A204.1 (cell line): Measurements from ENCODE around the gene RASGRP2.

Experiments used
- FAIRE-seq: peaks from 2 replicates; lab custom pipeline; 2012; peaks lifted over from hg19 to GRCh38; lab: Jason Lieb, UNC

Gene RASGRP2

GRCh38 chr11:64743591-64744543, at the start of gene RASGRP2:
RASGRP2 (minus strand) TSS chr11:64744142; CDS start chr11:64742866, 1,276 bp downstream.
- no peak for FAIRE-seq

GRCh38 chr11:64792482-64792881, 48.5 kb upstream of the RASGRP2 start:
- no peak for FAIRE-seq

GRCh38 chr11:64791781-64792291, 47.9 kb upstream of the RASGRP2 start:
- FAIRE-seq, result no peak

GRCh38 chr11:64790205-64791095, 46.5 kb upstream of the RASGRP2 start:
- FAIRE-seq, result no peak

GRCh38 chr11:64789331-64790204, 45.6 kb upstream of the RASGRP2 start:
- FAIRE-seq, result no peak

GRCh38 chr11:64788321-64789215, 44.6 kb upstream of the RASGRP2 start:
- FAIRE-seq, result no peak

GRCh38 chr11:64787526-64788320, 43.8 kb upstream of the RASGRP2 start:
- no peak for FAIRE-seq

GRCh38 chr11:64786308-64786707, 42.4 kb upstream of the RASGRP2 start:
- no peak for FAIRE-seq

GRCh38 chr11:64784813-64785581, 41.1 kb upstream of the RASGRP2 start:
- FAIRE-seq, result no peak

GRCh38 chr11:64778473-64779298, 34.7 kb upstream of the RASGRP2 start, which contains the start of gene SF1:
SF1 (minus strand) TSS chr11:64778542; CDS start chr11:64778392, 150 bp downstream.
- peak; percentile 99 for FAIRE-seq

- FAIRE-seq, result no peak
These were observed 34.2 kb upstream of the RASGRP2 start for GRCh38 chr11:64778223-64778472.

GRCh38 chr11:64777449-64778222, 33.7 kb upstream of the RASGRP2 start:
- no peak for FAIRE-seq

- FAIRE-seq, result no peak
These were observed 32.9 kb upstream of the RASGRP2 start for GRCh38 chr11:64776875-64777274.

- FAIRE-seq, result no peak
These were observed 32.5 kb upstream of the RASGRP2 start for GRCh38 chr11:64776425-64776824.

- no peak for FAIRE-seq
These were observed 30.2 kb upstream of the RASGRP2 start for GRCh38 chr11:64774144-64774543.

- no peak for FAIRE-seq
These were observed 28.5 kb upstream of the RASGRP2 start for GRCh38 chr11:64772303-64773018.

- FAIRE-seq, result no peak
These were observed 27.9 kb upstream of the RASGRP2 start for GRCh38 chr11:64771861-64772260.
